GM19193 (cell line): Measurements from ENCODE around the gene LIMS2.

Experiments
- POLR2A ChIP-seq: IDR thresholded peaks from 4 replicates; pipeline ENCODE4 v1.6.1; 2011; ENCODE audit not compliant: insufficient read depth, insufficient read length; ENCODE audit errors: extremely low read depth

The LIMS2 gene

GRCh38 chr2:127642706-127643438 lies 32.5 kb downstream of the LIMS2 start:
- TF ChIP-seq POLR2A, result no peak

- TF ChIP-seq POLR2A, result no peak
Observed at GRCh38 chr2:127641846-127642507, 33.4 kb downstream of the LIMS2 start.

- TF ChIP-seq POLR2A, result no peak
Observed at GRCh38 chr2:127641133-127641532, 34.2 kb downstream of the LIMS2 start.

- no peak for TF ChIP-seq POLR2A
Observed at GRCh38 chr2:127640082-127641072, 35.0 kb downstream of the LIMS2 start.

GRCh38 chr2:127639111-127639474 lies 36.2 kb downstream of the LIMS2 start:
- TF ChIP-seq POLR2A, result no peak

- no peak for TF ChIP-seq POLR2A
Observed at GRCh38 chr2:127638361-127639110, 36.8 kb downstream of the LIMS2 start.

- no peak for TF ChIP-seq POLR2A
Observed at GRCh38 chr2:127637725-127638252, 37.5 kb downstream of the LIMS2 start.

- TF ChIP-seq POLR2A, result no peak
Observed at GRCh38 chr2:127637236-127637630, 38.1 kb downstream of the LIMS2 start.

GRCh38 chr2:127636248-127637235 lies 38.8 kb downstream of the LIMS2 start:
- TF ChIP-seq POLR2A, result no peak

- no peak for TF ChIP-seq POLR2A
Observed at GRCh38 chr2:127635380-127636237, 39.7 kb downstream of the LIMS2 start.

GRCh38 chr2:127634626-127635379 lies 40.5 kb downstream of the LIMS2 start:
- TF ChIP-seq POLR2A, result no peak
